Neural progenitor cell (in vitro differentiated cells): ENCODE data around the gene ZFAND2B.

Experiments used
- EZH2 ChIP-seq: fragments of 200-600 bp; sonication (generic); IDR thresholded peaks from 2 replicates; pipeline ENCODE4 v1.6.1; 2017; ENCODE audit warnings: antibody characterized with exemption, mild to moderate bottlenecking, moderate library complexity
- EZH2phosphoT487 ChIP-seq: fragments of 200-600 bp; sonication (generic); IDR thresholded peaks from 2 replicates; pipeline ENCODE4 v1.6.1; 2017; ENCODE audit warnings: antibody characterized with exemption
- TF ChIP-seq, protein P1 (sequence below): fragments of 200-600 bp; sonication (generic); IDR thresholded peaks from 2 replicates; pipeline ENCODE4 v1.5.1; 2017; ENCODE audit warnings: antibody characterized with exemption, mild to moderate bottlenecking

DNA sequence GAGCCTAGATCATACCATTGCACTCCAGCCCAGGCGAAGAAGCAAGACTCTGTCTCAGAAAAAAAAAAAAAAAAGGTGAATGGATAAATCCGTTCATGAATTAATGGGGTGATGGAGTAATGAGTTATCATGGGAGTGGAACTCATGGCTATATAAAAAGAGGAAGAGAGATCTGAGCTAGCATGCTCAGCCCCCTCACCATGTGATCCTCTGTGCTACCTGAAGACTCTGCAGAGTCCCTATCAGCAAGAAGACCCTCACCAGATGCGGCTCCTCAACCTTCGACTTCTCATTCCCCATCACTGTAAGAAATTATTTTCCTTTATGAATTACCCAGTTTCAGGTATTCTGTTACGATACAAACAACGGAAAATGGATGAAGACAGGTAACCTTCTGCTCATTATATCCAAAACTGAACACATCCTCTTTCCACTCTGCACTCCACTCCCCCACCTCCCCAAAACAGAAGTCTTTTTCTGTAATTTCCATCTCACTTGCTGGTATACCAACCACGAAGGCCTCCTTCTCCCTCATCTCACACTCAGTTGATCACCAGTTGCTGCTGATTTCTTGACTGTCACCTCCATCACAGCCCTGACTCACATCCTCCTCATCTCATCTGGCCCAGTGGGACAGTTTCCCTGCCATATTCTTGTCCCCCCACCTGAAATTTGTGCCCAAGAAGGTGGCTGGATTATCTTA lies 19.7 kb upstream of the ZFAND2B start:
- TF ChIP-seq, protein P1, sequence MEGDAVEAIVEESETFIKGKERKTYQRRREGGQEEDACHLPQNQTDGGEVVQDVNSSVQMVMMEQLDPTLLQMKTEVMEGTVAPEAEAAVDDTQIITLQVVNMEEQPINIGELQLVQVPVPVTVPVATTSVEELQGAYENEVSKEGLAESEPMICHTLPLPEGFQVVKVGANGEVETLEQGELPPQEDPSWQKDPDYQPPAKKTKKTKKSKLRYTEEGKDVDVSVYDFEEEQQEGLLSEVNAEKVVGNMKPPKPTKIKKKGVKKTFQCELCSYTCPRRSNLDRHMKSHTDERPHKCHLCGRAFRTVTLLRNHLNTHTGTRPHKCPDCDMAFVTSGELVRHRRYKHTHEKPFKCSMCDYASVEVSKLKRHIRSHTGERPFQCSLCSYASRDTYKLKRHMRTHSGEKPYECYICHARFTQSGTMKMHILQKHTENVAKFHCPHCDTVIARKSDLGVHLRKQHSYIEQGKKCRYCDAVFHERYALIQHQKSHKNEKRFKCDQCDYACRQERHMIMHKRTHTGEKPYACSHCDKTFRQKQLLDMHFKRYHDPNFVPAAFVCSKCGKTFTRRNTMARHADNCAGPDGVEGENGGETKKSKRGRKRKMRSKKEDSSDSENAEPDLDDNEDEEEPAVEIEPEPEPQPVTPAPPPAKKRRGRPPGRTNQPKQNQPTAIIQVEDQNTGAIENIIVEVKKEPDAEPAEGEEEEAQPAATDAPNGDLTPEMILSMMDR: no peak
- TF ChIP-seq EZH2phosphoT487: no peak
- no peak for TF ChIP-seq EZH2
